ENCODE measurements around the gene FBXO34. TPM values are rescaled to one million over a fixed set of nuclear protein-coding genes. Genes with fewer than 3 reads are reported as not detected.

Gene FBXO34
- total RNA-seq, 1 experiment from 2014 or later: 13.9 TPM

DNA sequence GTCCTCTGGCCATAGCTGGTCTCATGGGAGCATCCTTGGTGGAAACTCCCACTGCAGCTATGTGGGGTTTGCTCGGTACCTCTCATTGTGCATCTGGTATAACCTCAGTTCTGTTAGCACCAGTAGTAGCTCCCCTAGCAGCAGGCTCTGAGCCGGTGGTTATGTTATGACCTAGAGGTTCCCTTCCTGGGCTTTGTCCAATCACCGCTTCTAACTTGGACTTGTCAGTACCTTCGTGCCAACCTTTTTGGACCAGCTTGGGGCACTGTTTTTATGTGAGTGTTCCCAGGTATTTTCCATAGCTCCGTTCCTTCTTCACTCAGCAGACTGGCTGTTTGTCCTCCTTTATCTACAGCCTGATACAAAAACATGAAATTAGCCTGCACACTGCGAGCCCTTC, 84.7 kb downstream of the FBXO34 start (continued):
- TF ChIP-seq AR (CRISPR knock-in tag; IDR thresholded peaks at IDR 0.05) (no peak), ZNF219 (CRISPR knock-in tag; IDR thresholded peaks at IDR 0.05; ENCODE audit: borderline replicate concordance) (no peak), NR3C1 (CRISPR knock-in tag; conservative IDR thresholded peaks at IDR 0.05; ENCODE audit: low read depth) (no peak), EMX1 (CRISPR knock-in tag; IDR thresholded peaks at IDR 0.05) (no peak), ZBTB21 (CRISPR knock-in tag; IDR thresholded peaks at IDR 0.05; ENCODE audit: borderline replicate concordance) (no peak), ZNF121 (CRISPR knock-in tag; IDR thresholded peaks at IDR 0.05) (no peak), IRF2 (CRISPR knock-in tag; IDR thresholded peaks at IDR 0.05; ENCODE audit: borderline replicate concordance, low read depth) (no peak), TCF7 (CRISPR knock-in tag; IDR thresholded peaks at IDR 0.05; ENCODE audit: low read depth) (no peak)
- TF ChIP-seq, protein P1, sequence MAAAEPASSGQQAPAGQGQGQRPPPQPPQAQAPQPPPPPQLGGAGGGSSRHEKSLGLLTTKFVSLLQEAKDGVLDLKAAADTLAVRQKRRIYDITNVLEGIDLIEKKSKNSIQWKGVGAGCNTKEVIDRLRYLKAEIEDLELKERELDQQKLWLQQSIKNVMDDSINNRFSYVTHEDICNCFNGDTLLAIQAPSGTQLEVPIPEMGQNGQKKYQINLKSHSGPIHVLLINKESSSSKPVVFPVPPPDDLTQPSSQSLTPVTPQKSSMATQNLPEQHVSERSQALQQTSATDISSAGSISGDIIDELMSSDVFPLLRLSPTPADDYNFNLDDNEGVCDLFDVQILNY (CRISPR knock-in tag; IDR thresholded peaks at IDR 0.05): no peak

DNA sequence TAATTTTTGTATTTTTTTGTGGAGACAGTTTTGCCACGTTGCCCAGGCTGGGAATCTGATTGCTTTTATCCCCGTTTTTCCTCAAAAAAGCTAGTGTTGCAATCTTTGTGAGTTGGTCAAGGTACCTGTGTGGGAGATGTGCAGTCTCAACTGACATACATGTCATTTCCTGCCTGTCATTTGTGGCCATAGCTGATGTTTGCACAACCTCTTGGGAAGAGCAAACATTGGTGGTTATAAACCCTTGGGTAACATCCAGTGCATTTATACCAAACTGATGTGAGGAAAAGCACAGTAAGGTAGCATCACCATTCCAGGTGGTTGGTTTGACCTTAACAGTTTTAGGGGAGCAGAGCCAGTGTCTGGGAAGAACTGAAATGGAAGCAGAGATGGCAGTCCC, 85.7 kb downstream of the FBXO34 start:
- Mint-ChIP-seq H3K9me3 (no peaks in the 10 kb centered on the region), H3K27me3 (ENCODE audit: low read depth) (no peaks in the 10 kb centered on the region), H3K4me3 (no peak overlapping the region), H3K4me1 (peaks cover 5% of the 10 kb centered on the region; the same call in 1 of the 2 replicates), H3K27ac (no peak overlapping the region), H3K36me3 (no peaks in the 10 kb centered on the region; the same call in 1 of the 2 replicates)
- POLR2A ChIA-PET: no interaction called here
- ATAC-seq: no peak
- no peak for DNase-seq (ENCODE audit: low spot score)
- CTCF ChIA-PET: no interaction called here
- TF ChIP-seq NFYB (CRISPR knock-in tag; conservative IDR thresholded peaks at IDR 0.05; ENCODE audit: low read depth): no peak
- no peak for TF ChIP-seq MXD4 (CRISPR knock-in tag; IDR thresholded peaks at IDR 0.05; ENCODE audit: borderline replicate concordance)
- TF ChIP-seq NR3C1 (CRISPR knock-in tag; conservative IDR thresholded peaks at IDR 0.05; ENCODE audit: low read depth): no peak
- no peak for TF ChIP-seq PRRX2 (CRISPR knock-in tag; IDR thresholded peaks at IDR 0.05)
- TF ChIP-seq IRF2 (CRISPR knock-in tag; IDR thresholded peaks at IDR 0.05; ENCODE audit: borderline replicate concordance, low read depth): no peak
- no peak for TF ChIP-seq SMAD3 (CRISPR knock-in tag; IDR thresholded peaks at IDR 0.05; ENCODE audit: borderline replicate concordance)
- TF ChIP-seq, protein P1 (CRISPR knock-in tag; IDR thresholded peaks at IDR 0.05): no peak
- no peak for TF ChIP-seq ATF1 (CRISPR knock-in tag; IDR thresholded peaks at IDR 0.05)
- TF ChIP-seq ZNF425 (CRISPR knock-in tag; conservative IDR thresholded peaks at IDR 0.05): no peak
- no peak for TF ChIP-seq NR1H2 (CRISPR knock-in tag; IDR thresholded peaks at IDR 0.05)
- no peak for TF ChIP-seq ELF4 (CRISPR knock-in tag; IDR thresholded peaks at IDR 0.05; ENCODE audit: low read depth)
- TF ChIP-seq JUN (CRISPR knock-in tag; IDR thresholded peaks at IDR 0.05): no peak
- TF ChIP-seq JAZF1 (CRISPR knock-in tag; IDR thresholded peaks at IDR 0.05): no peak
